Neuron (in vitro differentiated cells): ENCODE results near the gene TCEAL1.
"Not testable (repeated sequence)": the region's sequence is repeated elsewhere in the genome, so short reads cannot be mapped to it uniquely, and the experiment has no call there.

Experiments
- H2AFZ ChIP-seq: one replicate; pipeline ENCODE4 v1.6.1; 2013; ENCODE audit warnings: low read depth, mild to moderate bottlenecking, inconsistent platforms, low read length, moderate library complexity
- H3K27me3 ChIP-seq: one replicate; pipeline ENCODE4 v1.6.1; 2013; ENCODE audit warnings: low read length; ENCODE audit not compliant: insufficient read depth
- H3K36me3 ChIP-seq: one replicate; pipeline ENCODE4 v1.6.1; 2013; ENCODE audit warnings: low read length; ENCODE audit not compliant: insufficient read depth
- H3K4me1 ChIP-seq: one replicate; pipeline ENCODE4 v1.6.1; 2013; ENCODE audit warnings: low read length; ENCODE audit not compliant: insufficient read depth
- H3K4me3 ChIP-seq: 2 replicates; pipeline ENCODE4 v1.5.1; 2013; ENCODE audit warnings: mild to moderate bottlenecking, low read length, moderate library complexity
- H3K9me3 ChIP-seq: one replicate; pipeline ENCODE4 v1.6.1; 2013; ENCODE audit warnings: low read length

Gene TCEAL1

DNA sequence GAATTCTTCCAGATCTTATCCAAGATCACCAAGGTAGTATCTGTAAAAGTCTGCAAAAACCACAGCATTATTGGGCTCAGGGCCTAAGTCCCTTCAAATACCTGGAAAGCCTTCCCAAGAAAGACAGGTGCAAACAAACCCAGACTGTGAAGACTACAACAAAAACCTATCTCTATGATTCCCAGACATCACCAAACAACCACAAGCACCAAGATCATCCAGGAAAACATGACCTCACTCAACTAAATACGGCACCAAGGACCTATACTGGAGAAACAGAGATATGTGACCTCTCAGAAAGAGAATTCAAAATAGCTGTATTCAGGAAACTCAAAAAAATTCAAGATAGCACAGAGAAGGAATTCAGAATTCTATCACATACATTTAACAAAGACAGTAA is 15.3 kb downstream of the TCEAL1 start:
- H3K4me3 ChIP-seq: no peak overlapping the region
- no peaks in the 10 kb centered on the region for H3K36me3 ChIP-seq
- no peak overlapping the region for H2AFZ ChIP-seq
- no peaks in the 10 kb centered on the region for H3K9me3 ChIP-seq
- peaks cover 13% of the 10 kb centered on the region for H3K4me1 ChIP-seq
- no peaks in the 10 kb centered on the region for H3K27me3 ChIP-seq

DNA sequence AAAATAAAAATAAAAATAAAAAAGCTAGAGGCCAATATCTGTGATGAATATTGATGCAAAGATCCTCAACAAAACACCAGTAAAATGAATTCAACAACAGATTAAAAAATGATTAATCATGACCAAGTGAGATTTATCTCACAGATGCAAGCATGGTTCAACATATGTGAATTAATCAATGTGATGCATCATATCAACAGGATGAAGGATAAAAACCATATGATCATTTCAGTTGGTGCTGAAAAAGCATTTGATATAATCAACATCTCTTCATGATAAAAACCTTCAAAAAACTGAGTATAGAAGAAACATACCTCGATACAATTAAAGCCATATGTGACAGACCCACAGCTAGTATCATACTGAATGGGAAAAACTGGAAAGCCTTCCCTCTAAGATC is 18.9 kb downstream of the TCEAL1 start:
- no peaks in the 10 kb centered on the region for H3K9me3 ChIP-seq
- H3K27me3 ChIP-seq: no peaks in the 10 kb centered on the region
- H3K4me1 ChIP-seq: no peaks in the 10 kb centered on the region
- no peak overlapping the region for H2AFZ ChIP-seq
- no peak overlapping the region for H3K4me3 ChIP-seq
- no peaks in the 10 kb centered on the region for H3K36me3 ChIP-seq

DNA sequence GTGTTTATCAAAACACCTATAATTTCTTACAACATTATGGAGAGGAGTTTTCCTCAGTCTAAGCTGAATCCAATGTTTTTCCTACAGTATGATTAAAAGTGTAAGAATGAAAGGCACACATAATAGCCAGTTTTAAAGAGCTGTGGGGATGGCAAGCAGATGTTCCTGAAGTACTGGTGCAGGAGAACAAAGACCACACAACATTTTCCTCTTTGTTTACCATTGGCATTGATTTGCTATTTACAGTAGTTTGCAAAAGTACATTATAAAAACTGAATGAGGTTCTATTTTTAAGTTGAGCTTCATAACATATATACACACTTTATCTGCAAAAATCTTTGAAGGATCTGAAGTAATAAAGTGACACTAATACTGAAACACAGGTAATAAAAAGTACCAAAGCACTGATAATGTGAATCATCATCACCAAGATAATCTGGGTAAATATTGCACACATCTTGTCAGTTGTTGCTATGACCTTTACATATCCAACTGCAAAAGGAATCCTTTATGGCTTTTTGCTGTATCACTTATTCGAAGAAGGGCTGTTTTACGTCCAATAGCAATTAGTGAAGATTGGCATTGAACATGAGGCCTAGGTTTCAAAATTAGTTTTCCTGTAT is 22.5 kb downstream of the TCEAL1 start:
- H2AFZ ChIP-seq: no peak overlapping the region
- no peaks in the 10 kb centered on the region for H3K36me3 ChIP-seq
- no peak overlapping the region for H3K4me3 ChIP-seq
- no peaks in the 10 kb centered on the region for H3K4me1 ChIP-seq
- H3K27me3 ChIP-seq: no peaks in the 10 kb centered on the region
- H3K9me3 ChIP-seq: no peaks in the 10 kb centered on the region

DNA sequence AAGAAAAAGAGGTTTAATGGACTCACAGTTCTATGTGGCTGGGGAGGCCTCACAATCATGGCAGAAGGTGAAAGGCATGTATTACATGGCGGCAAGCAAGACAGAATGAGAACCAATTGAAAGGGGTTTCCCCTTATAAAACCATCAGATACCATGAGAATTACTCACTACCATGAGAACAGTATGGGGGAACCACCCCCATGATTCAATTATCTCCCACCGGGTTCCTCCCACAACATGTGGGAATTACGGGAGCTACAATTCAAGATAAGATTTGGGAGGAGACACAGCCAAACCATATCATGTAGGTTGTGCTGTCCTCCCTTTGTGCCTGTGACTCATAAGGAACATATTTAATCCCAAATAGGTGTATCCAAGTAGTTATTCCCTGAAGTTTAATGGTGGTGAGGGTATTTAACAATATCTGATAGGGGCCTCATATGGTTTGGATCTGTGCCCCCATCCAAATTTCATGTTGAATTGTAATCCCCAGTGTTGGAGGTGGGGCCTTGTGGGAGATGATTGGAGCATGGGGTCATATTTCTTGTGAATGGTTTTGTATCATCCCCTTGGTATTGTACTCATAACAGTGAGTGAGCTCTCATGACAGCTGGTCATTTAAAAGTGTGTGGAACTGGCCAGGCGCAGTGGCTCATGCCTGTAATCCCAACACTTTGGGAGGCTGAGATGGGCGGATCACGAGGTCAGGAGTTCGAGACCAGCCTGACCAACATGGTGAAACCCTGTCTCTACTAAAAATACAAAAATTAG is 26.6 kb downstream of the TCEAL1 start:
- not testable (repeated sequence) for H3K4me1 ChIP-seq, H3K9me3 ChIP-seq, H3K36me3 ChIP-seq, H3K4me3 ChIP-seq, H2AFZ ChIP-seq, H3K27me3 ChIP-seq

DNA sequence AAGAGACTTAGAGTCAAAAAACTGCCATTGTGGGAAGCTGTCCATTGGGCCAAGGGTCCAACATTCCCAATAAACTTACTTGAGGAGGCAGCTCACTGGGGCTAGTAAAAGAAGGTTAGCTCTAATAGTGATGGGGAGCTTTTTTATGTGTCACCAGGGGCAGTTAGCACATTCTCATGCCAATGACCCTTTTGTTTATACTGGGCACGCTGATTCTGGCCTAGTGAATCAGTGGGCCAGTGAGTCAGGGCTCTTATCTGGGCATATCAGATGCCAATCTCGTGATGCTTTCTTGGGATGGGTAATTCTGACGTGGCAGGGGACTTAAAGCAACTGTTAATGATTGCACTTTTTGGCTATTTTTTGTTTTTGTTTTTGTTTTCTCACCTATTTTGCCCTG is 27.8 kb downstream of the TCEAL1 start:
- no peak overlapping the region for H2AFZ ChIP-seq
- no peak overlapping the region for H3K4me3 ChIP-seq
- peaks cover 6% of the 10 kb centered on the region for H3K27me3 ChIP-seq
- no peaks in the 10 kb centered on the region for H3K9me3 ChIP-seq
- no peaks in the 10 kb centered on the region for H3K36me3 ChIP-seq
- H3K4me1 ChIP-seq: no peaks in the 10 kb centered on the region

DNA sequence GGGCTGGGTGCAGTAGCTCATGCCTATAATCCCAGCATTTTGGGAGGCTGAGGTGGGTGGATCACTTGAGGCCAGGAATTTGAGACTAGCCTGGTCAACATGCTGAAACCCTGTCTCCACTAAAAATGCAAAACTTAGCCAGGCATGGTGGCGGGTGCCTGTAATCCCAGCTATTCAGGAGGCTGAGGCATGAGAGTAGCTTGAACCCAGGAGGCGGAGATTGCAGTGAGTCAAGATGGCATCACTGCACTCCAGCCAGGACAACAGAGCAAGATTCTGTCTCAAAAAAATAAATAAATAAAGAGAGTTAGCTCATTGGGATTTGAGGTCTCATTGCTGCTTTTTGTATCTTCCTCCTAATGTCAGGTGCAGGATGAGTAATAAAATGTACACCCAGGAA is 28.3 kb downstream of the TCEAL1 start:
- not testable (repeated sequence) for H2AFZ ChIP-seq, H3K9me3 ChIP-seq, H3K4me1 ChIP-seq, H3K27me3 ChIP-seq, H3K36me3 ChIP-seq, H3K4me3 ChIP-seq

DNA sequence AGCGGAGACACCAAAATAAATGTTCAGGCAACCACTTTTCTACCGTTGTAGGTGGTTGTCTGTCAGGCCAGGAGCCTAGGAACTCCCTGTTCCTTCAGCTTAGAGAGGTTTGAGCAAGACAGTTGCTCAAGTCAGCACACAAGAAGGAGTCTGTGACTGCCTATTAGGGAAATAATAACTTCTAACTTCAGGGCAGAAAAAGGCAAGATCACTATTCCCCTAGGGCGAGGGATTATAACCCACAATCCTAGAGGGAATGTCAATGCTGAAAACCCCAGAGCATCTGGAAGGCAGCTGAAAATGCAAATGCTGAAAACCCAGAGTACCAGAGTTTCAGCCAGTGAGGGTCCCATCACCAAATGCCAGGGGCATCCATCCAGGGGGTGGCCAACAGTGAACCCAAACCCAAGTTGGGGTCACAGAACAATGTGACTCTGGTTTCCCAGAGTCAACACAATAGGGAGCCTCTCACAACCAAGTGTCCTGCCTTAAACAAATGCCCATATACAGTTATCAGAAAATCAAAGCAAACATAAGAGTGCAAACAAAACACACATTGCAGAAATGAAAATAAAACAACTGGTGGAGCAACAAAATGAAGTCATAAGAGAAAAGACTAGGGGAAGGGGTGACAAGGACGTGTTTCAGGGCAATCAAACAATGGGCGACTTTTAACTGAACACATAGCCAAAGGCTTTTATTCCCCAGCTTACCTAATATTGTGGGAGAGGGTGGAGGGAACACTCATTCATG is 30.1 kb downstream of the TCEAL1 start:
- Histone ChIP-seq H3K4me3 (no peak overlapping the region), H3K36me3 (no peaks in the 10 kb centered on the region), H3K9me3 (no peaks in the 10 kb centered on the region), H2AFZ (no peak overlapping the region), H3K27me3 (peaks cover 12% of the 10 kb centered on the region), H3K4me1 (no peaks in the 10 kb centered on the region)

DNA sequence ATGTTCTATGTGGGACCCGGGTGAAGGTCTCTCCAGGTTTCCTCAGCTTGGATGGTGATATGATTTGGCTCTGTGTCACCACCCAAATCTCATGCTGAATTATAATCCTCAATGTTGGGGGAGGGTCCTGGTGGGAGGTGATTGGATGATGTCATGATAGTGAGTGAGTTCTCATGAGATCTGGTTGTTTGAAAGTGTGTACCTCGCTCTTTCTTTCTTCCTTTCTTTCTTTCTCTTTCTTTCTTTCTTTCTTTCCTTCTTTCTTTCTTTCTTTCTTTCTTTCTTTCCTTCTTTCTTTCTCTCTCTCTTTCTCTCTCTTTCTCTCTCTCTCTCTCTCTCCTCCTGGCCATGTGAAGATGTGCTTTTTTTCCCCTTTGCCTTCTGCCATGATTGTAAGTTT is 30.7 kb downstream of the TCEAL1 start:
- peaks cover 15% of the 10 kb centered on the region for H3K27me3 ChIP-seq
- not testable (repeated sequence) for H3K4me1 ChIP-seq, H2AFZ ChIP-seq, H3K36me3 ChIP-seq, H3K4me3 ChIP-seq, H3K9me3 ChIP-seq

DNA sequence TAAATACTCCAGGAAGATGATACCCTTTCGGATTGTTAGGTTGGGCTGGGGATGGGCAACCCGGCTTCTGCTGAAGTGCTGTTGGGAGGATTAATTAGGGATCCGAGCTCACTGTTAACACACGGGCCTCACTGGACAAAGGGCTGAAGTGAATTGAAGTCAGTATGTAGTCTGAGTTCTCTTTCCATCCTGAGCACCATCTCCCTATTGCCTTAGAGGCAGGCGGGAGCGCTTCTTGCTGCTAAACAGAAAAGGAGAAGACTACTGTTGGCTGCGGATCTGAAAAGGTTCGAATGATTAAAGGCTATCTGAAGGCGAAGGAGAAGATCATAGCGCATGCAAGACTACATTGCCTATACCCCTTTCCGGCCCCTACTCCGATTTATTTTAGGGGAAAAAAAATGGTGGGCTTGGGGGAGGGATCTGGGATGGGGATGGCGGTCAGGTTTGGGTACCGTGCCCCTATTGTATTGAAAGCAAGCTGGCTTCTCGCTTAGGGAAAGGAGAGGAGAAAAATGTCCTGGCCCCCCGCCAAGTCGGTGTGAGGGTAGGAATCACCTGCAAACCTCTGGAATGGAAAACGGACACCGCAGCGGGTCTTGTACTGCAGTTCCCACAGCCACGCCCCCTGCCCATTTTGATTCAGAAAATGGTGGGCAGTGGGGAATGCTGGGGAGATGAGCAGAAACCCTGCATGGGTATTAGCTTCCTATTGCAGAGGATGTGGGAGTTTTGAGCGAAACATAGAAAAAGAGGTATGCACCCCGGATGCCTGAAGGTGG is 35.4 kb downstream of the TCEAL1 start:
- no peaks in the 10 kb centered on the region for H3K4me1 ChIP-seq
- H2AFZ ChIP-seq: no peak overlapping the region
- no peaks in the 10 kb centered on the region for H3K9me3 ChIP-seq
- no peaks in the 10 kb centered on the region for H3K36me3 ChIP-seq
- peaks cover 27% of the 10 kb centered on the region for H3K27me3 ChIP-seq
- H3K4me3 ChIP-seq: no peak overlapping the region

DNA sequence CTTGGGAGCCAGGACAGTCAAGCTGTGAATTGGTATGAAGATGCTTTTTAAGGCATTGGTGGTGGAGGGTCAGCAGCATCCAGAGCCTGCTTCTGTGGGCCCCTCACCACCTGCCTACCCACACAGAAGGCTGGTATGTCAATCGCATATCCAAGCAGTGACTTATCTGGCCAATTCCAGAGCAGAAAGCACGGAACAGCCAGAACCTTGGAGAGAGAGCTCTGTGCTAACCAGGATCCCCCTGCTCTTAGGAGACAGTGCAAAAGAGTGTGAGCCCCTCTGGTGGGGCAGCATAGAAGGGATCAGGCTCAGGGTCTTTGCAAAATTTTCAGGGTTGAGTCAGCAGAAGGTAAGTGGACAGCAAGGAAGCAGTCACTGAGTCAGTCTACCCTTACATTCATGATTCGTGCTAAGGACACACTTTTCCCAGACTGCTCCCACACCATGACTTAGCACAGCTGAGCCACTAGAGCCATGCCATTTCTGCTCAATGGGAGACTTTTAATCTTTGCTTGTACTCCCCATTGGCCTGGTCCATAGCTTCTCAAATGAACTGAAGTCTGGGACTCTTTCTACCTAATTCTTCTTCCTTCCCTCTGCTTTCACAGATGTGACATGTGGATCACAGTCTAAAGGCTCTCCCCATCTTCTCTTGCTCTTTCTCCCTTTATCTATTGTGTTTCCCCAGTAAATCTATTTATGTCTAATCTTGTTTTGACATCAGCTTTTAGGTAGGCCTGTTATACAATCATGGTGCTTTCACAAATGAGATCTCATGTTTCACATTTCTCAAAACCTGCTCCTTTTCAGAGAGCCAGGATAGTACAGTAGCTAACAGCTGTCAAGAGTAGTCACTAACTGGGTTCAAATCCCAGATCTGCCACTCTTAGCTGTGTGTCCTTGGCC is 37.7 kb downstream of the TCEAL1 start:
- no peaks in the 10 kb centered on the region for H3K9me3 ChIP-seq
- H3K36me3 ChIP-seq: no peaks in the 10 kb centered on the region
- H2AFZ ChIP-seq: no peak overlapping the region
- no peak overlapping the region for H3K4me3 ChIP-seq
- no peaks in the 10 kb centered on the region for H3K4me1 ChIP-seq
- H3K27me3 ChIP-seq: peaks cover 27% of the 10 kb centered on the region

DNA sequence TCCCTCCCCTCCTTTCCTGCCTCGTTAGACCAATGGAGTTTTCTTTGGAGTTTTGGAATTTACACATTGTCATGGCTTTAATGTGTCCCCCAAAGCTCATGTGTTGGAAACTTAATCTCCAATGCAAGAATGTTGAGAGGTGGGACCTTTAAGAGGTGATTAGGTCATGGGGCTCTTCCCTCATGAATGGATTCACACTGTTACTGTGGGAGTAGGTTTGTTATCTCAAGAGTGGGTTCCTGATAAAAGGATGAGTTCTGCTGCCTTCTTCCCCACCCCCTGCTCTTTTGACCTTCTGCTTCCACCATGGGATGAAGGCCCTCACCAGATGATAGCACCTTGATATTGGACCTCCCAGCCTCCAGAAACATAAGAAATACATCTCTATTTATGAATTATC is 41.0 kb downstream of the TCEAL1 start:
- Histone ChIP-seq H3K27me3 (peaks cover 18% of the 10 kb centered on the region), H3K36me3 (no peaks in the 10 kb centered on the region), H3K4me3 (no peak overlapping the region), H2AFZ (no peak overlapping the region), H3K9me3 (no peaks in the 10 kb centered on the region), H3K4me1 (no peaks in the 10 kb centered on the region)
